Activated T-cell treated with anti-CD3 and anti-CD28 coated beads, Interleukin-2, amount 50 U/mL, for 72 hours (primary cell): ENCODE data around the gene CTPS2. TPM values are rescaled to one million over a fixed set of nuclear protein-coding genes. Genes with fewer than 3 reads are reported as not detected.
A peak's percentile ranks its signal among the peaks of the same experiment; 100 is the strongest.
"Not testable (repeated sequence)": the region's sequence is repeated elsewhere in the genome, so short reads cannot be mapped to it uniquely, and the experiment has no call there.

Experiments
- ATAC-seq, 2 donors: fragments of 150-1000 bp; cut with Tn5 transposase; replicated peaks in 1 of 2; 2 replicates each; pipeline ENCODE4 v1.10.0; 2021; ENCODE audit warnings: moderate library complexity in 2 of 2, mild to moderate bottlenecking in 1 of 2
- DNase-seq, 2 donors: peaks; one replicate each; pipeline ENCODE4 v3.0.0; 2021 to 2022; ENCODE audit warnings: mixed read lengths in 1 of 2
- H3K27ac Mint-ChIP-seq: one replicate; pipeline ENCODE4 v1.8.0; 2022; ENCODE audit warnings: mild to moderate bottlenecking, moderate library complexity, mixed read lengths
- H3K27me3 Mint-ChIP-seq: one replicate; pipeline ENCODE4 v1.8.0; 2022; ENCODE audit warnings: low read depth, mixed read lengths
- H3K36me3 Mint-ChIP-seq, 2 donors: one replicate each; pipeline ENCODE4 v1.8.0; 2022; ENCODE audit warnings: mixed read lengths in 2 of 2, mild to moderate bottlenecking in 1 of 2; ENCODE audit not compliant: insufficient read depth in 2 of 2
- H3K4me1 Mint-ChIP-seq: one replicate; pipeline ENCODE4 v1.8.0; 2022; ENCODE audit warnings: low read depth, mixed read lengths
- H3K4me3 Mint-ChIP-seq, 2 donors: one replicate each; pipeline ENCODE4 v1.8.0; 2022; ENCODE audit warnings: mild to moderate bottlenecking in 2 of 2, mixed read lengths in 2 of 2, moderate library complexity in 2 of 2
- H3K9me3 Mint-ChIP-seq, 2 donors: one replicate each; pipeline ENCODE4 v1.8.0; 2022; ENCODE audit warnings: mixed read lengths in 2 of 2
- total RNA-seq, 2 donors: library from RNA; stranded (reverse); gene quantifications; one replicate each; pipeline ENCODE4 v1.2.3, GENCODE V29; 2022

Gene CTPS2
- total RNA-seq, 2 donors from 2014 or later, result 8.1 to 8.3 TPM

GRCh38 chrX:16727637-16728036 lies 15.2 kb upstream of the CTPS2 start:
- H3K27me3 Mint-ChIP-seq, result no peaks in the 10 kb centered on the region
- no peaks in the 10 kb centered on the region for H3K9me3 Mint-ChIP-seq
- H3K4me1 Mint-ChIP-seq, result peaks cover 16% of the 10 kb centered on the region
- ATAC-seq (no peak), DNase-seq (no peak)
- H3K36me3 Mint-ChIP-seq, result peaks cover 0 to 1% of the 10 kb centered on the region in 2 donors
- no peak overlapping the region for H3K4me3 Mint-ChIP-seq
- H3K27ac Mint-ChIP-seq, result no peak overlapping the region

GRCh38 chrX:16726347-16726988 lies 14.0 kb upstream of the CTPS2 start:
- not testable (repeated sequence) for H3K9me3 Mint-ChIP-seq

GRCh38 chrX:16725072-16725471 lies 12.6 kb upstream of the CTPS2 start:
- Mint-ChIP-seq H3K9me3 (no peaks in the 10 kb centered on the region), H3K27ac (no peak overlapping the region), H3K4me1 (peaks cover 34% of the 10 kb centered on the region), H3K27me3 (no peaks in the 10 kb centered on the region), H3K4me3 (no peak overlapping the region), H3K36me3 (peaks cover 0 to 1% of the 10 kb centered on the region in 2 donors)
- no peak for ATAC-seq
- no peak for DNase-seq

More at GRCh38 chrX:16726347-16726988, 14.0 kb upstream of the CTPS2 start:
- peaks cover 24% of the 10 kb centered on the region for H3K4me1 Mint-ChIP-seq
- H3K27ac Mint-ChIP-seq, H3K4me3 Mint-ChIP-seq, H3K36me3 Mint-ChIP-seq, DNase-seq, H3K27me3 Mint-ChIP-seq, ATAC-seq: not testable (repeated sequence)

- H3K27ac Mint-ChIP-seq, result no peak overlapping the region
- no peak for DNase-seq
- H3K4me3 Mint-ChIP-seq, result no peak overlapping the region
- H3K4me1 Mint-ChIP-seq, result peaks cover 46% of the 10 kb centered on the region
- ATAC-seq, result no peak
- H3K27me3 Mint-ChIP-seq, result no peaks in the 10 kb centered on the region
- H3K9me3 Mint-ChIP-seq, result no peaks in the 10 kb centered on the region
- H3K36me3 Mint-ChIP-seq, result peaks cover 2 to 4% of the 10 kb centered on the region in 2 donors
These were observed 10.0 kb upstream of the CTPS2 start for GRCh38 chrX:16722481-16722880.

GRCh38 chrX:16719334-16720084 lies 7.0 kb upstream of the CTPS2 start, which contains the start of gene SYAP1:
Gene SYAP1, plus strand, starts transcription at chrX:16719612. Its CDS starts 113 bp downstream, at chrX:16719725.
- DNase-seq, result peak; percentile 93 to 97
- Mint-ChIP-seq H3K4me1 (peaks cover 39% of the 10 kb centered on the region), H3K9me3 (no peaks in the 10 kb centered on the region), H3K27me3 (peaks cover under 1% of the 10 kb centered on the region), H3K27ac (peak within 1 kb of the TSS; percentile 99), H3K36me3 (peaks cover 2 to 3% of the 10 kb centered on the region in 2 donors), H3K4me3 (peak within 1 kb of the TSS; percentile 98)
- ATAC-seq, result peak; percentile 99

GRCh38 chrX:16718824-16719333 lies 6.4 kb upstream of the CTPS2 start:
- H3K4me1 Mint-ChIP-seq, result peaks cover 36% of the 10 kb centered on the region
- ATAC-seq (peak in 1 of 2 donors; percentile 10), DNase-seq (no peak)
- no peaks in the 10 kb centered on the region for H3K9me3 Mint-ChIP-seq
- peaks cover 6% of the 10 kb centered on the region for H3K27me3 Mint-ChIP-seq
- peak overlapping the region; percentile 99 for H3K27ac Mint-ChIP-seq
- H3K36me3 Mint-ChIP-seq, result peaks cover 2 to 3% of the 10 kb centered on the region in 2 donors
- H3K4me3 Mint-ChIP-seq, result peak overlapping the region; percentile 98

- Mint-ChIP-seq H3K27me3 (peaks cover 13% of the 10 kb centered on the region), H3K4me1 (peaks cover 28% of the 10 kb centered on the region)
- not testable (repeated sequence) for ATAC-seq, H3K36me3 Mint-ChIP-seq, DNase-seq, H3K9me3 Mint-ChIP-seq, H3K4me3 Mint-ChIP-seq, H3K27ac Mint-ChIP-seq
These were observed 4.0 kb upstream of the CTPS2 start for GRCh38 chrX:16716451-16716850.

GRCh38 chrX:16715638-16716037 lies 3.2 kb upstream of the CTPS2 start:
- H3K9me3 Mint-ChIP-seq, H3K4me3 Mint-ChIP-seq, H3K36me3 Mint-ChIP-seq, DNase-seq, H3K27ac Mint-ChIP-seq, ATAC-seq: not testable (repeated sequence)
- Mint-ChIP-seq H3K4me1 (peaks cover 30% of the 10 kb centered on the region), H3K27me3 (peaks cover 22% of the 10 kb centered on the region)

- ATAC-seq, result no peak
- Mint-ChIP-seq H3K27me3 (peaks cover 22% of the 10 kb centered on the region), H3K27ac (no peak overlapping the region), H3K9me3 (no peaks in the 10 kb centered on the region), H3K36me3 (peaks cover 2 to 3% of the 10 kb centered on the region in 2 donors), H3K4me1 (peaks cover 22% of the 10 kb centered on the region), H3K4me3 (no peak overlapping the region)
- no peak for DNase-seq
These were observed 2.0 kb upstream of the CTPS2 start for GRCh38 chrX:16714504-16714903.

- Mint-ChIP-seq H3K36me3 (peaks cover 2% of the 10 kb centered on the region in 2 donors), H3K9me3 (no peaks in the 10 kb centered on the region), H3K27ac (no peak overlapping the region), H3K27me3 (peaks cover 22% of the 10 kb centered on the region), H3K4me3 (peak overlapping the region; percentile 88 to 90), H3K4me1 (peaks cover 12% of the 10 kb centered on the region)
- peak; percentile 60 to 63 for ATAC-seq
- DNase-seq, result peak; percentile 3 to 6
These were observed 449 bp downstream of the CTPS2 start for GRCh38 chrX:16711893-16712547.

GRCh38 chrX:16711219-16711811 lies 1.2 kb downstream of the CTPS2 start:
- H3K9me3 Mint-ChIP-seq, result no peaks in the 10 kb centered on the region
- peaks cover 22% of the 10 kb centered on the region for H3K27me3 Mint-ChIP-seq
- no peak for ATAC-seq
- peak overlapping the region; percentile 85 for H3K27ac Mint-ChIP-seq
- H3K36me3 Mint-ChIP-seq, result peaks cover 2% of the 10 kb centered on the region in 2 donors
- DNase-seq, result no peak
- peak overlapping the region; percentile 83 to 86 for H3K4me3 Mint-ChIP-seq
- H3K4me1 Mint-ChIP-seq, result peaks cover 12% of the 10 kb centered on the region

GRCh38 chrX:16708016-16708415 lies 4.5 kb downstream of the CTPS2 start:
- Mint-ChIP-seq H3K27me3 (peaks cover 17% of the 10 kb centered on the region), H3K9me3 (no peaks in the 10 kb centered on the region), H3K27ac (no peak overlapping the region), H3K36me3 (peaks cover 2% of the 10 kb centered on the region in 2 donors), H3K4me3 (no peak overlapping the region), H3K4me1 (peaks cover 12% of the 10 kb centered on the region)
- no peak for DNase-seq
- ATAC-seq, result no peak
